Vagina (tissue), 2 donors: Measurements from ENCODE around the gene CCDC13. TPM values are rescaled to one million over a fixed set of nuclear protein-coding genes. Genes with fewer than 3 reads are reported as not detected.

Source experiments
- DNase-seq, 2 donors: peaks; one replicate each; pipeline ENCODE4 v3.0.0-alpha.2; 2017; ENCODE audit errors: extremely low spot score in 2 of 2
- H3K27ac ChIP-seq: fragments of 200-600 bp; sonication (generic); one replicate; pipeline ENCODE4 v1.5.1; 2019
- H3K27me3 ChIP-seq: fragments of 200-600 bp; sonication (generic); one replicate; pipeline ENCODE4 v1.5.1; 2019
- H3K36me3 ChIP-seq, 2 donors: fragments of 200-600 bp; sonication (generic); one replicate each; pipeline ENCODE4 v1.5.1; 2017 to 2019
- H3K4me1 ChIP-seq: fragments of 200-600 bp; sonication (generic); one replicate; pipeline ENCODE4 v1.5.1; 2019
- H3K4me3 ChIP-seq, 2 donors: fragments of 200-600 bp; sonication (generic); 1 replicate in 1 of 2; 2 replicates in 1 of 2; pipeline ENCODE4 v1.5.1; 2016 to 2019
- H3K9me3 ChIP-seq: fragments of 200-600 bp; sonication (generic); one replicate; pipeline ENCODE4 v1.5.1; 2019
- POLR2A ChIP-seq, 2 donors: fragments of 450-650 bp; IDR thresholded peaks; one replicate each; pipeline ENCODE4 v1.6.1; 2017; ENCODE audit warnings: antibody characterized with exemption in 2 of 2, mild to moderate bottlenecking in 2 of 2, moderate library complexity in 2 of 2
- POLR2AphosphoS5 ChIP-seq, 2 donors: sonication (generic); formaldehyde crosslinking; IDR thresholded peaks; one replicate each; pipeline ENCODE4 v1.9.0; 2017; ENCODE audit warnings: antibody characterized with exemption in 2 of 2, mild to moderate bottlenecking in 2 of 2, low read depth in 1 of 2; ENCODE audit not compliant: insufficient read depth in 1 of 2
- intact Hi-C: fragments of 100-400 bp; cut with DNase I; formaldehyde crosslinking; loops from one replicate; pipeline ENCODE4 v1.15.1; 2023
- total RNA-seq: library from RNA; depleted of rRNA; stranded (reverse); fragments of >200 nt; gene quantifications from one replicate; pipeline ENCODE4 v1.2.3, GENCODE V29; 2016
- TF ChIP-seq, protein P1 (sequence below), 3 experiments: fragments of 450-650 bp in 2 of 3; fragments of 200-600 bp in 1 of 3; sonication (generic) in 1 of 3; IDR thresholded peaks; one replicate each; pipeline ENCODE4 v1.5.1; 2017 to 2019; ENCODE audit warnings: antibody characterized with exemption in 3 of 3, mild to moderate bottlenecking in 2 of 3, moderate library complexity in 2 of 3

The CCDC13 gene
- total RNA-seq, 1 donor from 2014 or later = 1.2 TPM

- no peak overlapping the region for H3K4me3 ChIP-seq
- H3K4me1 ChIP-seq = peaks cover 4% of the 10 kb centered on the region
- H3K36me3 ChIP-seq = no peaks in the 10 kb centered on the region
- H3K9me3 ChIP-seq = no peaks in the 10 kb centered on the region
- intact Hi-C loops = no loop called here
- TF ChIP-seq POLR2A (IDR thresholded peaks at IDR 0.05) = no peak
- TF ChIP-seq, protein P1, sequence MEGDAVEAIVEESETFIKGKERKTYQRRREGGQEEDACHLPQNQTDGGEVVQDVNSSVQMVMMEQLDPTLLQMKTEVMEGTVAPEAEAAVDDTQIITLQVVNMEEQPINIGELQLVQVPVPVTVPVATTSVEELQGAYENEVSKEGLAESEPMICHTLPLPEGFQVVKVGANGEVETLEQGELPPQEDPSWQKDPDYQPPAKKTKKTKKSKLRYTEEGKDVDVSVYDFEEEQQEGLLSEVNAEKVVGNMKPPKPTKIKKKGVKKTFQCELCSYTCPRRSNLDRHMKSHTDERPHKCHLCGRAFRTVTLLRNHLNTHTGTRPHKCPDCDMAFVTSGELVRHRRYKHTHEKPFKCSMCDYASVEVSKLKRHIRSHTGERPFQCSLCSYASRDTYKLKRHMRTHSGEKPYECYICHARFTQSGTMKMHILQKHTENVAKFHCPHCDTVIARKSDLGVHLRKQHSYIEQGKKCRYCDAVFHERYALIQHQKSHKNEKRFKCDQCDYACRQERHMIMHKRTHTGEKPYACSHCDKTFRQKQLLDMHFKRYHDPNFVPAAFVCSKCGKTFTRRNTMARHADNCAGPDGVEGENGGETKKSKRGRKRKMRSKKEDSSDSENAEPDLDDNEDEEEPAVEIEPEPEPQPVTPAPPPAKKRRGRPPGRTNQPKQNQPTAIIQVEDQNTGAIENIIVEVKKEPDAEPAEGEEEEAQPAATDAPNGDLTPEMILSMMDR (IDR thresholded peaks at IDR 0.05) = no peak
- no peak for DNase-seq
- no peak overlapping the region for H3K27ac ChIP-seq
- no peaks in the 10 kb centered on the region for H3K27me3 ChIP-seq
Observed at GRCh38 chr3:42752441-42752840, 20.6 kb downstream of the CCDC13 start.

DNA sequence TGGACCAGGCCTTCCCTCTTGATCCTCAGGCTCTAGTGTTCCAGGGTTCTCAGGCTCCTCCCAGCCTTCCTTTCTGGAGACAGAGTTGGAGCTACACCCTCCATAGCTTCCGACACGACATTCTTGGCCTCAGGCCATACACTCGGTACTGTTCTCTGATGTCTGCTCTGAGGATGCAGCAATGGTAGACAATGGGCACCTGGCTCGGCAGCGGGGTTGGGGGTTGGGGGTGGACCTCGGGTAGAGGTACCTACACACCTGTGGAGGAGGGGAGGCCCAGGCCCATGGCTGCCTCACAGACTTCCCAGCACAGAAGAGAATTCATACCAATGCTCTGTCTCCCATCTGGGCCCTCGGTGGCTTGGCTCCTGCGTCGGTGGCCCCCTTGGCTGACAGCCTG lies 21.4 kb downstream of the CCDC13 start:
- H3K4me3 ChIP-seq = no peak overlapping the region
- no peak for DNase-seq
- TF ChIP-seq POLR2AphosphoS5 (IDR thresholded peaks at IDR 0.05; ENCODE audit: insufficient read depth in 1 of 2, low read depth in 1 of 2) (no peak), POLR2A (IDR thresholded peaks at IDR 0.05) (no peak)
- TF ChIP-seq, protein P1 (IDR thresholded peaks at IDR 0.05) = no peak
- intact Hi-C loops = no loop called here
- no peak overlapping the region for H3K27ac ChIP-seq
- no peaks in the 10 kb centered on the region for H3K27me3 ChIP-seq
- no peaks in the 10 kb centered on the region for H3K9me3 ChIP-seq
- H3K4me1 ChIP-seq = peaks cover 12% of the 10 kb centered on the region
- H3K36me3 ChIP-seq = no peaks in the 10 kb centered on the region

DNA sequence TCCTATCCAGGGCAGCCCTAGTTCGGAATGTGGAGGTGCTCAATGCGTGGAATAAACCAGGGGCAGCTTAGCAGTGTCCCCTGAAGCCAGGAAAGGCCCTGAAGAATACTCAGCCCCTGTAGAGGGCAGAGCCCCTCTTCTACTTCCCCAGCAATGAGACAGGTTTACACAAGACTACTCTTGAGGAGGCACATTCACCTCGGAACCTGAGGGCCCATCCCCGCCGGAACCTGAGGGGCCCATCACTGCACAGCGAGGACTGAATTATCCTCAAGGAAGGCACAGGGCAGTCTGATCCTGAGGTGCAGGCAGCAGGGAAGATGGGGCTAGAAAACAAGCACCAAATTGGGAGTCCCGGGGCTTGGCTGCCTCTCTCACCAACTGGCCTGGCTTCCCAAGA lies 22.2 kb downstream of the CCDC13 start:
- Histone ChIP-seq H3K4me1 (peaks cover 18% of the 10 kb centered on the region), H3K36me3 (no peaks in the 10 kb centered on the region), H3K4me3 (no peak overlapping the region), H3K27me3 (no peaks in the 10 kb centered on the region), H3K9me3 (no peaks in the 10 kb centered on the region), H3K27ac (no peak overlapping the region)
- intact Hi-C loops = no loop called here
- DNase-seq = peak in 1 of 2 donors; percentile 61
- TF ChIP-seq, protein P1 (IDR thresholded peaks at IDR 0.05) = no peak
- TF ChIP-seq POLR2AphosphoS5 (IDR thresholded peaks at IDR 0.05; ENCODE audit: insufficient read depth in 1 of 2, low read depth in 1 of 2) = no peak
- TF ChIP-seq POLR2A (IDR thresholded peaks at IDR 0.05) = no peak

GRCh38 chr3:42749753-42750231 lies 23.3 kb downstream of the CCDC13 start:
- TF ChIP-seq, protein P1 (IDR thresholded peaks at IDR 0.05) = peak in 1 of 3 experiments; percentile 8
- no peak for TF ChIP-seq POLR2AphosphoS5 (IDR thresholded peaks at IDR 0.05; ENCODE audit: insufficient read depth in 1 of 2, low read depth in 1 of 2)
- no peak for TF ChIP-seq POLR2A (IDR thresholded peaks at IDR 0.05)
- H3K27ac ChIP-seq = peak overlapping the region; percentile 28
- H3K4me3 ChIP-seq = no peak overlapping the region
- H3K4me1 ChIP-seq = peaks cover 28% of the 10 kb centered on the region
- no peaks in the 10 kb centered on the region for H3K9me3 ChIP-seq
- H3K36me3 ChIP-seq = no peaks in the 10 kb centered on the region
- intact Hi-C loops = no loop called here
- DNase-seq = peak in 1 of 2 donors; percentile 81
- H3K27me3 ChIP-seq = no peaks in the 10 kb centered on the region

GRCh38 chr3:42749025-42749752 lies 23.9 kb downstream of the CCDC13 start:
- Histone ChIP-seq H3K4me3 (no peak overlapping the region), H3K27me3 (no peaks in the 10 kb centered on the region), H3K36me3 (no peaks in the 10 kb centered on the region), H3K9me3 (no peaks in the 10 kb centered on the region), H3K27ac (peak overlapping the region; percentile 28), H3K4me1 (peaks cover 29% of the 10 kb centered on the region)
- DNase-seq = peak in 1 of 2 donors; percentile 46
- intact Hi-C loops = no loop called here
- TF ChIP-seq, protein P1 (IDR thresholded peaks at IDR 0.05) = no peak
- TF ChIP-seq POLR2AphosphoS5 (IDR thresholded peaks at IDR 0.05; ENCODE audit: insufficient read depth in 1 of 2, low read depth in 1 of 2) = no peak
- no peak for TF ChIP-seq POLR2A (IDR thresholded peaks at IDR 0.05)
